BLaER1 (cell line): ENCODE results near the gene PTPN14.
A peak's percentile ranks its signal among the peaks of the same experiment; 100 is the strongest.

Experiments
- H3K27ac ChIP-seq: shearing (Covaris generic); formaldehyde crosslinking; 2 replicates; pipeline ENCODE4 v1.8.1; 2022
- H3K27me3 ChIP-seq: shearing (Covaris generic); formaldehyde crosslinking; 2 replicates; pipeline ENCODE4 v1.8.1; 2022
- H3K36me3 ChIP-seq: shearing (Covaris generic); formaldehyde crosslinking; 2 replicates; pipeline ENCODE4 v1.8.1; 2022
- H3K4me1 ChIP-seq: shearing (Covaris generic); formaldehyde crosslinking; 2 replicates; pipeline ENCODE4 v1.8.1; 2022
- H3K4me2 ChIP-seq: shearing (Covaris generic); formaldehyde crosslinking; 2 replicates; pipeline ENCODE4 v1.8.1; 2022
- H3K4me3 ChIP-seq: shearing (Covaris generic); formaldehyde crosslinking; 2 replicates; pipeline ENCODE4 v1.8.1; 2022
- H3K9ac ChIP-seq: shearing (Covaris generic); formaldehyde crosslinking; 2 replicates; pipeline ENCODE4 v1.8.1; 2022
- H3K9me3 ChIP-seq: shearing (Covaris generic); formaldehyde crosslinking; 2 replicates; pipeline ENCODE4 v1.8.1; 2022
- H4K20me1 ChIP-seq: shearing (Covaris generic); formaldehyde crosslinking; 2 replicates; pipeline ENCODE4 v1.8.1; 2022
- Cebpa-rat ChIP-seq: shearing (Covaris generic); IDR thresholded peaks from 2 replicates; pipeline ENCODE4 v1.8.1; 2022

Gene PTPN14

GRCh38 chr1:214461305-214461704, 90.1 kb downstream of the PTPN14 start:
- H3K36me3 ChIP-seq: no peaks in the 10 kb centered on the region
- H3K4me2 ChIP-seq: no peak overlapping the region
- no peaks in the 10 kb centered on the region for H3K27me3 ChIP-seq
- no peak overlapping the region for H3K9ac ChIP-seq
- no peak overlapping the region for H3K27ac ChIP-seq
- H3K4me3 ChIP-seq: no peak overlapping the region
- no peaks in the 10 kb centered on the region for H3K4me1 ChIP-seq
- H4K20me1 ChIP-seq: no peaks in the 10 kb centered on the region
- no peak for TF ChIP-seq Cebpa-rat
- no peaks in the 10 kb centered on the region for H3K9me3 ChIP-seq

GRCh38 chr1:214460304-214460916, 91.0 kb downstream of the PTPN14 start:
- no peak for TF ChIP-seq Cebpa-rat
- Histone ChIP-seq H3K36me3 (no peaks in the 10 kb centered on the region), H3K4me3 (no peak overlapping the region), H3K27me3 (no peaks in the 10 kb centered on the region), H3K4me1 (peaks cover 2% of the 10 kb centered on the region), H4K20me1 (no peaks in the 10 kb centered on the region), H3K4me2 (no peak overlapping the region), H3K9me3 (no peaks in the 10 kb centered on the region), H3K27ac (no peak overlapping the region), H3K9ac (no peak overlapping the region)

GRCh38 chr1:214459895-214460294, 91.5 kb downstream of the PTPN14 start:
- Histone ChIP-seq H3K27me3 (no peaks in the 10 kb centered on the region), H3K27ac (no peak overlapping the region), H3K36me3 (no peaks in the 10 kb centered on the region), H3K4me3 (no peak overlapping the region), H4K20me1 (no peaks in the 10 kb centered on the region), H3K9ac (no peak overlapping the region), H3K4me1 (peaks cover 8% of the 10 kb centered on the region), H3K4me2 (no peak overlapping the region), H3K9me3 (no peaks in the 10 kb centered on the region)
- TF ChIP-seq Cebpa-rat: no peak

- Histone ChIP-seq H3K9me3 (no peaks in the 10 kb centered on the region), H3K27ac (no peak overlapping the region), H3K9ac (no peak overlapping the region), H3K4me3 (no peak overlapping the region), H3K36me3 (no peaks in the 10 kb centered on the region), H4K20me1 (no peaks in the 10 kb centered on the region), H3K4me1 (peaks cover 12% of the 10 kb centered on the region), H3K27me3 (no peaks in the 10 kb centered on the region), H3K4me2 (no peak overlapping the region)
- no peak for TF ChIP-seq Cebpa-rat
These were observed 92.9 kb downstream of the PTPN14 start for GRCh38 chr1:214458541-214458940.

GRCh38 chr1:214455971-214456867, 95.2 kb downstream of the PTPN14 start:
- Histone ChIP-seq H3K27me3 (no peaks in the 10 kb centered on the region), H3K27ac (no peak overlapping the region), H3K4me3 (no peak overlapping the region), H3K9me3 (no peaks in the 10 kb centered on the region), H3K4me1 (peaks cover 12% of the 10 kb centered on the region), H3K4me2 (no peak overlapping the region), H4K20me1 (no peaks in the 10 kb centered on the region), H3K36me3 (no peaks in the 10 kb centered on the region), H3K9ac (no peak overlapping the region)
- no peak for TF ChIP-seq Cebpa-rat

- no peak overlapping the region for H3K4me3 ChIP-seq
- no peaks in the 10 kb centered on the region for H3K9me3 ChIP-seq
- TF ChIP-seq Cebpa-rat: no peak
- peaks cover 12% of the 10 kb centered on the region for H3K4me1 ChIP-seq
- no peak overlapping the region for H3K27ac ChIP-seq
- no peaks in the 10 kb centered on the region for H3K27me3 ChIP-seq
- H3K4me2 ChIP-seq: peak overlapping the region; percentile 56
- H3K36me3 ChIP-seq: no peaks in the 10 kb centered on the region
- H3K9ac ChIP-seq: no peak overlapping the region
- H4K20me1 ChIP-seq: no peaks in the 10 kb centered on the region
These were observed 95.9 kb downstream of the PTPN14 start for GRCh38 chr1:214455479-214455878.

- H3K4me2 ChIP-seq: peak overlapping the region; percentile 56
These were observed 96.6 kb downstream of the PTPN14 start for GRCh38 chr1:214454569-214455396.

GRCh38 chr1:214453109-214453722, 98.2 kb downstream of the PTPN14 start:
- no peak for TF ChIP-seq Cebpa-rat
- Histone ChIP-seq H3K4me2 (no peak overlapping the region), H3K27ac (no peak overlapping the region), H3K36me3 (no peaks in the 10 kb centered on the region), H3K9ac (no peak overlapping the region), H4K20me1 (no peaks in the 10 kb centered on the region), H3K4me3 (no peak overlapping the region), H3K9me3 (0 out of 2 replicates have a peak, but pooled peaks cover 5% of the 10 kb centered on the region), H3K27me3 (no peaks in the 10 kb centered on the region), H3K4me1 (peaks cover 12% of the 10 kb centered on the region)

More at GRCh38 chr1:214454569-214455396, 96.6 kb downstream of the PTPN14 start:
- H3K27me3 ChIP-seq: no peaks in the 10 kb centered on the region
- no peak for TF ChIP-seq Cebpa-rat
- H3K4me3 ChIP-seq: no peak overlapping the region
- H4K20me1 ChIP-seq: no peaks in the 10 kb centered on the region
- peaks cover 12% of the 10 kb centered on the region for H3K4me1 ChIP-seq
- H3K27ac ChIP-seq: no peak overlapping the region
- no peak overlapping the region for H3K9ac ChIP-seq
- H3K9me3 ChIP-seq: no peaks in the 10 kb centered on the region
- H3K36me3 ChIP-seq: no peaks in the 10 kb centered on the region

- no peak overlapping the region for H3K9ac ChIP-seq
- H3K4me3 ChIP-seq: no peak overlapping the region
- no peak overlapping the region for H3K4me2 ChIP-seq
- H3K9me3 ChIP-seq: 0 out of 2 replicates have a peak, but pooled peaks cover 8% of the 10 kb centered on the region
- H4K20me1 ChIP-seq: no peaks in the 10 kb centered on the region
- H3K4me1 ChIP-seq: peaks cover 12% of the 10 kb centered on the region
- H3K27me3 ChIP-seq: no peaks in the 10 kb centered on the region
- H3K27ac ChIP-seq: no peak overlapping the region
- no peaks in the 10 kb centered on the region for H3K36me3 ChIP-seq
- TF ChIP-seq Cebpa-rat: no peak
These were observed 99.1 kb downstream of the PTPN14 start for GRCh38 chr1:214452152-214452784.
